B cell (primary cell): ENCODE results near the gene AQP12B. TPM values are rescaled to one million over a fixed set of nuclear protein-coding genes. Genes with fewer than 3 reads are reported as not detected.

Source experiments
- ATAC-seq: fragments of 200-7000 bp; cut with Tn5 transposase; one replicate; pipeline ENCODE4 v1.10.0; 2021; ENCODE audit warnings: low read depth, mild to moderate bottlenecking, moderate number of reproducible peaks, moderate library complexity
- CTCF ChIA-PET: fragments of 350-600 bp; sonication (Branson Sonifier 250); formaldehyde crosslinking; loops from one replicate; lab custom pipeline; 2021; ENCODE audit warnings: antibody characterized with exemption, inconsistent platforms; lab: Charles Lee
- POLR2A ChIA-PET: fragments of 350-600 bp; sonication (Branson Sonifier 250); formaldehyde crosslinking; loops from one replicate; lab custom pipeline; 2021; ENCODE audit warnings: antibody characterized with exemption; lab: Charles Lee
- DNase-seq: peaks from one replicate; pipeline ENCODE4 v3.0.0; 2013
- H2AFZ ChIP-seq: 2 replicates; pipeline ENCODE4 v1.6.1; 2012; ENCODE audit warnings: mild to moderate bottlenecking, low read depth, low read length; ENCODE audit not compliant: insufficient read depth, poor library complexity, severe bottlenecking
- H3K27ac ChIP-seq, 2 donors: 1 replicate in 1 of 2; 2 replicates in 1 of 2; pipeline ENCODE4 v1.5.1; 2012 to 2013; ENCODE audit warnings: low read length in 2 of 2, mild to moderate bottlenecking in 2 of 2, moderate library complexity in 1 of 2
- H3K27me3 ChIP-seq, 4 experiments: fragments of 200-600 bp in 1 of 4; sonication (generic) in 1 of 4; replicated peaks in 1 of 4; 1 replicate in 2 of 4; 2 replicates in 2 of 4; pipeline versions ENCODE4 v1.6.1 to v1.7.0; 2013 to 2016; ENCODE audit warnings: low read length in 3 of 4, mild to moderate bottlenecking in 2 of 4, mixed read lengths in 1 of 4, moderate library complexity in 1 of 4; ENCODE audit not compliant: insufficient read depth in 4 of 4, control insufficient read depth in 3 of 4; ENCODE audit errors: control extremely low read depth in 1 of 4
- H3K36me3 ChIP-seq, 2 experiments: replicated peaks in 1 of 2; 1 replicate in 1 of 2; 2 replicates in 1 of 2; pipeline versions ENCODE4 v1.6.1 to v1.7.1; 2013; ENCODE audit warnings: low read length in 1 of 2; ENCODE audit not compliant: insufficient read depth in 2 of 2, control insufficient read depth in 1 of 2; ENCODE audit errors: control extremely low read depth in 1 of 2, extremely low read depth in 1 of 2
- H3K4me1 ChIP-seq, 2 donors: fragments of 200-600 bp in 1 of 2; sonication (generic) in 1 of 2; 1 replicate in 1 of 2; 2 replicates in 1 of 2; pipeline versions ENCODE4 v1.5.1 to v1.6.1; 2013 to 2017; ENCODE audit warnings: low read length in 2 of 2; ENCODE audit not compliant: control insufficient read depth in 2 of 2, insufficient read depth in 2 of 2
- H3K4me2 ChIP-seq: replicated peaks from 2 replicates; pipeline ENCODE3; 2012; ENCODE audit warnings: mild to moderate bottlenecking, low read depth, low read length; ENCODE audit not compliant: poor library complexity, severe bottlenecking
- H3K4me3 ChIP-seq, 5 experiments: fragments of 200-600 bp in 1 of 5; sonication (generic) in 1 of 5; 1 replicate in 3 of 5; 2 replicates in 2 of 5; pipeline versions ENCODE4 v1.5.1 to v1.7.0; 2011 to 2016; ENCODE audit warnings: low read length in 4 of 5, mild to moderate bottlenecking in 4 of 5, low read depth in 2 of 5, control low read depth in 1 of 5, moderate library complexity in 1 of 5; ENCODE audit not compliant: insufficient read depth in 1 of 5; ENCODE audit errors: control extremely low read depth in 1 of 5, extremely low read depth in 1 of 5
- H3K79me2 ChIP-seq: fragments of 200-600 bp; sonication (generic); one replicate; pipeline ENCODE4 v1.6.0; 2016; ENCODE audit warnings: low read length; ENCODE audit not compliant: control insufficient read depth, insufficient read depth
- H3K9ac ChIP-seq: fragments of 200-600 bp; sonication (generic); 2 replicates; pipeline ENCODE4 v1.6.1; 2017; ENCODE audit warnings: mild to moderate bottlenecking, low read length, moderate library complexity
- H3K9me3 ChIP-seq, 3 donors: one replicate each; pipeline versions ENCODE4 v1.6.1 to v1.7.1; 2013; ENCODE audit warnings: low read length in 2 of 3; ENCODE audit not compliant: control insufficient read depth in 2 of 3, insufficient read depth in 1 of 3; ENCODE audit errors: control extremely low read depth in 1 of 3
- H4K20me1 ChIP-seq: 2 replicates; pipeline ENCODE4 v1.6.0; 2012; ENCODE audit warnings: mild to moderate bottlenecking, low read length; ENCODE audit not compliant: insufficient read depth, control insufficient read depth, poor library complexity, severe bottlenecking
- H3K27ac Mint-ChIP-seq: one replicate; pipeline ENCODE4 v1.8.0; 2021; ENCODE audit warnings: mixed read lengths
- H3K27me3 Mint-ChIP-seq: one replicate; pipeline ENCODE4 v1.8.0; 2021; ENCODE audit warnings: mixed read lengths
- H3K4me1 Mint-ChIP-seq: one replicate; pipeline ENCODE4 v1.8.0; 2021; ENCODE audit warnings: mixed read lengths
- H3K4me3 Mint-ChIP-seq: one replicate; pipeline ENCODE4 v1.8.0; 2021; ENCODE audit warnings: mixed read lengths
- H3K9me3 Mint-ChIP-seq: one replicate; pipeline ENCODE4 v1.8.0; 2022; ENCODE audit warnings: mixed read lengths; ENCODE audit not compliant: insufficient read depth
- EZH2 ChIP-seq: IDR thresholded peaks from 2 replicates; pipeline ENCODE4 v1.6.1; 2012; ENCODE audit warnings: borderline replicate concordance, low read depth, mild to moderate bottlenecking, moderate library complexity, low read length; ENCODE audit not compliant: insufficient read depth, poor library complexity, severe bottlenecking
- WGBS: methylation state at CpG from one replicate; pipeline ENCODE4 v1.1.5; 2013; ENCODE audit warnings: missing lambda C conversion rate; ENCODE audit not compliant: insufficient coverage; 5-methylcytosine and 5-hydroxymethylcytosine counted together
- intact Hi-C: fragments of 100-400 bp; cut with micrococcal nuclease; formaldehyde crosslinking; loops from one replicate; pipeline ENCODE4 v1.10.0; 2022
- polyA plus RNA-seq: library from polyadenylated mRNA; depleted of rRNA; stranded (reverse); fragments of >200 nt; gene quantifications from 2 replicates; pipeline ENCODE4 v1.2.3, GENCODE V29; 2012
- total RNA-seq, 2 donors: library from RNA; stranded (reverse); fragments of 120-200 nt in 1 of 2; gene quantifications; 1 replicate in 1 of 2; 2 replicates in 1 of 2; pipeline versions ENCODE4 v1.2.3 to v1.2.4, GENCODE V29; 2013 to 2022
- TF ChIP-seq, protein P1 (sequence below): fragments of 200-600 bp; IDR thresholded peaks from one replicate; pipeline ENCODE4 v1.8.0; 2022; ENCODE audit warnings: antibody characterized with exemption, mild to moderate bottlenecking

The AQP12B gene
- total and polyA plus RNA-seq, 2 donors (not counting 1 experiment from before 2014, with no cell fraction given) = not detected

GRCh38 chr2:240646176-240646899 is 36.3 kb downstream of the AQP12B start:
- no peaks in the 10 kb centered on the region for H3K4me1 ChIP-seq
- peaks cover 0 to 14% (median 0%) of the 10 kb centered on the region in 3 donors for H3K9me3 ChIP-seq
- 79% methylated on average over 36 of the region's 36 CpGs for WGBS
- Mint-ChIP-seq H3K9me3 (no peaks in the 10 kb centered on the region), H3K4me1 (no peaks in the 10 kb centered on the region), H3K27ac (no peak overlapping the region), H3K4me3 (no peak overlapping the region), H3K27me3 (peaks cover 29% of the 10 kb centered on the region)
- CTCF ChIA-PET = no interaction called here
- DNase-seq = no peak
- H4K20me1 ChIP-seq = no peaks in the 10 kb centered on the region
- no peak overlapping the region for H3K4me2 ChIP-seq
- POLR2A ChIA-PET = no interaction called here
- H3K27me3 ChIP-seq = peaks cover 0 to 37% (median 5%) of the 10 kb centered on the region in 4 experiments
- H3K36me3 ChIP-seq = no peaks in the 10 kb centered on the region
- H3K4me3 ChIP-seq = no peak overlapping the region
- no peak overlapping the region for H3K27ac ChIP-seq
- no peak for TF ChIP-seq EZH2
- TF ChIP-seq, protein P1, sequence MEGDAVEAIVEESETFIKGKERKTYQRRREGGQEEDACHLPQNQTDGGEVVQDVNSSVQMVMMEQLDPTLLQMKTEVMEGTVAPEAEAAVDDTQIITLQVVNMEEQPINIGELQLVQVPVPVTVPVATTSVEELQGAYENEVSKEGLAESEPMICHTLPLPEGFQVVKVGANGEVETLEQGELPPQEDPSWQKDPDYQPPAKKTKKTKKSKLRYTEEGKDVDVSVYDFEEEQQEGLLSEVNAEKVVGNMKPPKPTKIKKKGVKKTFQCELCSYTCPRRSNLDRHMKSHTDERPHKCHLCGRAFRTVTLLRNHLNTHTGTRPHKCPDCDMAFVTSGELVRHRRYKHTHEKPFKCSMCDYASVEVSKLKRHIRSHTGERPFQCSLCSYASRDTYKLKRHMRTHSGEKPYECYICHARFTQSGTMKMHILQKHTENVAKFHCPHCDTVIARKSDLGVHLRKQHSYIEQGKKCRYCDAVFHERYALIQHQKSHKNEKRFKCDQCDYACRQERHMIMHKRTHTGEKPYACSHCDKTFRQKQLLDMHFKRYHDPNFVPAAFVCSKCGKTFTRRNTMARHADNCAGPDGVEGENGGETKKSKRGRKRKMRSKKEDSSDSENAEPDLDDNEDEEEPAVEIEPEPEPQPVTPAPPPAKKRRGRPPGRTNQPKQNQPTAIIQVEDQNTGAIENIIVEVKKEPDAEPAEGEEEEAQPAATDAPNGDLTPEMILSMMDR = no peak
- ATAC-seq = no peak
- no peak overlapping the region for H2AFZ ChIP-seq
- intact Hi-C loops = no loop called here
- H3K79me2 ChIP-seq = no peaks in the 10 kb centered on the region
- H3K9ac ChIP-seq = no peak overlapping the region

DNA sequence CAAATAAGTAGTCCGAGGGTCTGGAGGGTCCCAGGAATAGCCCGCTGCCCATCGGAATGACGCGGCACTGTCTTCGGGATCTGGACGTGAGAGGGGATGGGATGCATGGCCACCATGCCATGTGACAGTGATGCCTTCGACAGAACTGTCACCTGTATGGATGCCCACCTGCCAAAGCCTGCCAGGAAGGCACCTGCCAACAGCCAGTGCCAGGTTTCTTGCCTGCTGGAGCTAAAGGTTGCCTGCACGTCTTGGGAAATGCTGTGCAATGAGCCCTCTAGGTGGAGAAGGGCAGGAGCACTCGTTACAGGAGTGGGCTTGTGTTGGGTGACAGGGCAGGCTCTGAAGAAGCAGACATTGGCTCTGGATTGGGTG is 36.9 kb downstream of the AQP12B start:
- peaks cover 23% of the 10 kb centered on the region for H3K27me3 Mint-ChIP-seq
- no peaks in the 10 kb centered on the region for H3K9me3 Mint-ChIP-seq
- Histone ChIP-seq H3K9me3 (peaks cover 0 to 13% (median 0%) of the 10 kb centered on the region in 3 donors), H3K36me3 (no peaks in the 10 kb centered on the region), H3K9ac (no peak overlapping the region), H3K27ac (no peak overlapping the region), H3K27me3 (peaks cover 0 to 31% (median 5%) of the 10 kb centered on the region in 4 experiments), H2AFZ (no peak overlapping the region), H4K20me1 (no peaks in the 10 kb centered on the region), H3K4me2 (no peak overlapping the region), H3K79me2 (no peaks in the 10 kb centered on the region), H3K4me1 (no peaks in the 10 kb centered on the region), H3K4me3 (no peak overlapping the region)
- POLR2A ChIA-PET = no interaction called here
- intact Hi-C loops = no loop called here
- ATAC-seq (no peak), DNase-seq (no peak)
- 92% methylated on average over 10 of the region's 10 CpGs for WGBS
- H3K4me1 Mint-ChIP-seq = no peaks in the 10 kb centered on the region
- H3K27ac Mint-ChIP-seq = no peak overlapping the region
- CTCF ChIA-PET = no interaction called here
- TF ChIP-seq, protein P1 = no peak
- TF ChIP-seq EZH2 = no peak
- H3K4me3 Mint-ChIP-seq = no peak overlapping the region
